ENCODE data around the gene SLC26A2. TPM values are rescaled to one million over a fixed set of nuclear protein-coding genes. Genes with fewer than 3 reads are reported as not detected.

The SLC26A2 gene
- total and polyA plus RNA-seq, 2 donors from 2014 or later: 2.2 to 18.4 TPM

DNA sequence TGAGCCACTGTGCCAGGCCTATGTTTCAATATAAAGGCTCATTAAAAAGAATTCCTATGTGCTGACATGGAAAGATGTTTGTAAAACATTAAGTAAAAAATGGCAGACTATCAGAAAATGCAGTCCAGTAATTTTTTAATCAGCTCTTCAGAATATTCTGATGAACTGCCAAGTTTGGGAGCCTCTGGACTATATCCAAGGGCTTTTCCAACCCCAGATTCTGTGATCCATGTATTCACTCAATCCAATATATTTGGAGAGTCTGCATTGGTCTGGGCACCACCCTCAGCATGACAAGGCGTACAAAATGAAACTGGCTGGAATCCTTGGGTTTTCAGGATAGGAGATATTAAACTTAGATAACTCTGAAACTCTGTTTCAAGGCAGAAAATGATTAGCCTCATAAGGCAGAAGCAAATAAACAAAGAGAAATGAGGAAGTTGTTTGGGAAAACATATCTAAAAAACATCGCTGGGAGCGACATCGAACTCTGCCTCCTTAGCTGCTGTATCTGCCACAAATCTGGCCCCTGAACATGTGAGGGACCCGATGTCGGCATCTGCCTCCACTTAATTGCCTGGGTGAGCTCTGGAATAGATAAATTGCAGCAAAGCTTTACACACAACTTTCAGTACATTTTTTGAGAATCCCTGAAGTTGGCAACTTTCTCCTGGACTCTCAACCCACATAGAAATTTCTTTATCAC is 30.4 kb upstream of the SLC26A2 start:
- Histone ChIP-seq H3K9ac (ENCODE audit: low read length in 3 of 3) (no peak overlapping the region), H3K9me3 (ENCODE audit: control insufficient read depth in 2 of 3, insufficient read depth in 1 of 3, low read length in 3 of 3) (no peaks in the 10 kb centered on the region), H3K36me3 (ENCODE audit: control insufficient read depth in 2 of 3, insufficient read depth in 3 of 3, low read length in 3 of 3) (no peaks in the 10 kb centered on the region), H3K4me1 (ENCODE audit: control insufficient read depth in 2 of 3, insufficient read depth in 2 of 3, low read depth in 1 of 3, low read length in 3 of 3) (no peaks in the 10 kb centered on the region), H3K4me3 (ENCODE audit: low read length in 3 of 3) (peak overlapping the region in 2 of 3 donors; percentile 18 to 39), H3K27me3 (ENCODE audit: control insufficient read depth, insufficient read depth, low read length) (no peaks in the 10 kb centered on the region), H3K27ac (ENCODE audit: low read depth in 2 of 2, low read length in 2 of 2) (no peak overlapping the region)
- DNase-seq (no peak), FAIRE-seq (no peak)
- intact Hi-C loops (cut with DNase I): no loop called here
- TF ChIP-seq, protein P1, sequence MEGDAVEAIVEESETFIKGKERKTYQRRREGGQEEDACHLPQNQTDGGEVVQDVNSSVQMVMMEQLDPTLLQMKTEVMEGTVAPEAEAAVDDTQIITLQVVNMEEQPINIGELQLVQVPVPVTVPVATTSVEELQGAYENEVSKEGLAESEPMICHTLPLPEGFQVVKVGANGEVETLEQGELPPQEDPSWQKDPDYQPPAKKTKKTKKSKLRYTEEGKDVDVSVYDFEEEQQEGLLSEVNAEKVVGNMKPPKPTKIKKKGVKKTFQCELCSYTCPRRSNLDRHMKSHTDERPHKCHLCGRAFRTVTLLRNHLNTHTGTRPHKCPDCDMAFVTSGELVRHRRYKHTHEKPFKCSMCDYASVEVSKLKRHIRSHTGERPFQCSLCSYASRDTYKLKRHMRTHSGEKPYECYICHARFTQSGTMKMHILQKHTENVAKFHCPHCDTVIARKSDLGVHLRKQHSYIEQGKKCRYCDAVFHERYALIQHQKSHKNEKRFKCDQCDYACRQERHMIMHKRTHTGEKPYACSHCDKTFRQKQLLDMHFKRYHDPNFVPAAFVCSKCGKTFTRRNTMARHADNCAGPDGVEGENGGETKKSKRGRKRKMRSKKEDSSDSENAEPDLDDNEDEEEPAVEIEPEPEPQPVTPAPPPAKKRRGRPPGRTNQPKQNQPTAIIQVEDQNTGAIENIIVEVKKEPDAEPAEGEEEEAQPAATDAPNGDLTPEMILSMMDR (IDR thresholded peaks at IDR 0.05; ENCODE audit: borderline replicate concordance, extremely low read depth, insufficient read depth): no peak

DNA sequence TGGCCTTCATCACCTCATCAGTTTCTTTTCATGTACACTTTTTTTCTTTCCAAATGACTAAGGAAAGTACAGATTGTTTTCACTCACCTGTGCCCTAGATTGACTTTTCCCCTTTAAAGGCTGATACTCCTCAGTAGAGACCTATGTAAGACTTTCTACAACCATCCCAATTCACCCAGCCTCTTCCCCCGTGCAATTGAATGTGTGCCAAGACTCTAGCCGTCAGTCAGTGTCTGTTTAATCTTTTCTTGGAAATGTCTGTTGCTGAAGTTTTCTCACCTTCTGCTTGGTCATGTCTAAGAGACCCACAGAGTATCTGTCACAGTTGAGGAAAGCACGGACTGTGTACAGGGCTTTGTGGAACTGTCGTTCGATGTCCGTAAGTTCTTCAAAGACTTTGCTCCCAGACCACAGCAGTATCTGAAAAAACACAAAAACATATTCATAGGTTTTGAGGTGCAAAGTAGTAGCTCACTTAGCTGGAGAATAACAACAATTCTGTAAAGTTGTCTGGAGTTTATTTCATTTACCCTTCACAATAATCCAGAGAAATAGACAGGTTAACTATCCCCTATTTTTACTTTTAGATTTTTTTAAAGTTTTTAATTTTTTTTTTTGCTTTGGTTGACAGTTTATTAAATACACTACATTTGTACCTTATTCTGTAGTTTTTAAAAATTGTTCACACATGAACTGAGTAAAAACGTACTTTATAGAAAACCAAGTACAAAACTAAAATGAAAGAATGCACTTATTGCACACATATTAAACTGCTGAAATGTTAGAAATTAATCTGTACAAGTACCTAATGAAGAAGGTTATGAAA is 29.6 kb upstream of the SLC26A2 start:
- Histone ChIP-seq H3K9ac (ENCODE audit: low read length in 3 of 3) (no peak overlapping the region), H3K36me3 (ENCODE audit: control insufficient read depth in 2 of 3, insufficient read depth in 3 of 3, low read length in 3 of 3) (no peaks in the 10 kb centered on the region), H3K27me3 (ENCODE audit: control insufficient read depth, insufficient read depth, low read length) (no peaks in the 10 kb centered on the region), H3K27ac (ENCODE audit: low read depth in 2 of 2, low read length in 2 of 2) (no peak overlapping the region), H3K4me3 (ENCODE audit: low read length in 3 of 3) (peak overlapping the region in 1 of 3 donors; percentile 39), H3K9me3 (ENCODE audit: control insufficient read depth in 2 of 3, insufficient read depth in 1 of 3, low read length in 3 of 3) (no peaks in the 10 kb centered on the region), H3K4me1 (ENCODE audit: control insufficient read depth in 2 of 3, insufficient read depth in 2 of 3, low read depth in 1 of 3, low read length in 3 of 3) (no peaks in the 10 kb centered on the region)
- TF ChIP-seq, protein P1 (IDR thresholded peaks at IDR 0.05; ENCODE audit: borderline replicate concordance, extremely low read depth, insufficient read depth): no peak
- DNase-seq: no peak
- peak; percentile 72 for FAIRE-seq
- intact Hi-C loops (cut with DNase I): no loop called here

DNA sequence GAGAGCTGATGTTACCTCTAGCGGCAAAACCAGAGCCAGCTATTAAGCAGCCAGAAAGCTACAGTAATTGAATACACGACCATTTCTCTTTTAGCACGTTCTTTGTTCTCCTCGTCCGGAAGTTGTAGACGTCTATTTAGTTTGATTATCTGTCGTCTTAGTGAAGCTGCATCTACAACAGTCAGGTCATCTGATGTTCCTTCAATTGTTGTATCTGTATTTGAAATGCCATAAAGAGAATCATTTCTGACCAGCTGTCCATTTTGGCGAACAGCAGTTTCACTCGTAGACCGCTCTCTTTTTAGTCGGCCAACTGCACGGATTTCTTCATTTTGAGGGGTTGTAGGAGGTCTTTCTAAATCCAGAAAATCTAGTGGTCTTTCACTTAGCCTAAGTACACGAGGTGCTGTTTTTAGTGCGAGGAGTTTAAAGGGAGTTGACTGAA is 28.5 kb upstream of the SLC26A2 start:
- Histone ChIP-seq H3K4me3 (ENCODE audit: low read length in 3 of 3) (peak overlapping the region in 1 of 3 donors; percentile 37), H3K36me3 (ENCODE audit: control insufficient read depth in 2 of 3, insufficient read depth in 3 of 3, low read length in 3 of 3) (no peaks in the 10 kb centered on the region), H3K27me3 (ENCODE audit: control insufficient read depth, insufficient read depth, low read length) (no peaks in the 10 kb centered on the region), H3K9ac (ENCODE audit: low read length in 3 of 3) (no peak overlapping the region), H3K27ac (ENCODE audit: low read depth in 2 of 2, low read length in 2 of 2) (no peak overlapping the region), H3K9me3 (ENCODE audit: control insufficient read depth in 2 of 3, insufficient read depth in 1 of 3, low read length in 3 of 3) (no peaks in the 10 kb centered on the region), H3K4me1 (ENCODE audit: control insufficient read depth in 2 of 3, insufficient read depth in 2 of 3, low read depth in 1 of 3, low read length in 3 of 3) (no peaks in the 10 kb centered on the region)
- intact Hi-C loops (cut with DNase I): no loop called here
- TF ChIP-seq, protein P1 (IDR thresholded peaks at IDR 0.05; ENCODE audit: borderline replicate concordance, extremely low read depth, insufficient read depth): no peak
- DNase-seq (no peak), FAIRE-seq (no peak)
